ENCODE results near the gene FYB1.

DNA sequence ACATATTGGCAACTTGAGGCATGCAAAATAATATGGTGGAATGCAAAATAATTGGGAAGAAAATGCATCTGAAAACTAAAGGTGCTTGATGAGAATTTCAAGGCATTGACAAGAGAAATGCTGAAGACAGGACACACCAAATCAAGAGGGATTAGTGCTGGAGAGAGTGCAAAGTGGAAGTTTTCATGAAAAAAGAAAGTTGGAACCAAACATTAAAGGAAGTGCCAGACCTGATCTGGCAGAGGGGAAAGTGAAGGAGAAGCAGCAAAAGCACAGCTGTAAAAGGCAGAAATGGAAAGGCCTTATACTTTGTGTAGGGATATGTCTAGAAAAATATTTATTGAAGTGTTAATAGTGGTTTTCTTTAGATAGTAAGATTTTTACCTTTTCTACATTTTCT, 35.3 kb upstream of the FYB1 start:
- TF ChIP-seq POLR2A (IDR thresholded peaks at IDR 0.05), result no peak
- TF ChIP-seq, protein P1, sequence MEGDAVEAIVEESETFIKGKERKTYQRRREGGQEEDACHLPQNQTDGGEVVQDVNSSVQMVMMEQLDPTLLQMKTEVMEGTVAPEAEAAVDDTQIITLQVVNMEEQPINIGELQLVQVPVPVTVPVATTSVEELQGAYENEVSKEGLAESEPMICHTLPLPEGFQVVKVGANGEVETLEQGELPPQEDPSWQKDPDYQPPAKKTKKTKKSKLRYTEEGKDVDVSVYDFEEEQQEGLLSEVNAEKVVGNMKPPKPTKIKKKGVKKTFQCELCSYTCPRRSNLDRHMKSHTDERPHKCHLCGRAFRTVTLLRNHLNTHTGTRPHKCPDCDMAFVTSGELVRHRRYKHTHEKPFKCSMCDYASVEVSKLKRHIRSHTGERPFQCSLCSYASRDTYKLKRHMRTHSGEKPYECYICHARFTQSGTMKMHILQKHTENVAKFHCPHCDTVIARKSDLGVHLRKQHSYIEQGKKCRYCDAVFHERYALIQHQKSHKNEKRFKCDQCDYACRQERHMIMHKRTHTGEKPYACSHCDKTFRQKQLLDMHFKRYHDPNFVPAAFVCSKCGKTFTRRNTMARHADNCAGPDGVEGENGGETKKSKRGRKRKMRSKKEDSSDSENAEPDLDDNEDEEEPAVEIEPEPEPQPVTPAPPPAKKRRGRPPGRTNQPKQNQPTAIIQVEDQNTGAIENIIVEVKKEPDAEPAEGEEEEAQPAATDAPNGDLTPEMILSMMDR (IDR thresholded peaks at IDR 0.05), result no peak
- TF ChIP-seq POLR2AphosphoS5 (IDR thresholded peaks at IDR 0.05), result no peak

All from stomach (tissue), 4 donors.